ENCODE data around the gene KCNMB4.
"Not testable (repeated sequence)": the region's sequence is repeated elsewhere in the genome, so short reads cannot be mapped to it uniquely, and the experiment has no call there.

Gene KCNMB4

GRCh38 chr12:70379846-70380245 lies 13.8 kb downstream of the KCNMB4 start:
- no peak for DNase-seq

- no peak for DNase-seq
These were observed 17.4 kb downstream of the KCNMB4 start for GRCh38 chr12:70383484-70383883.

- no peak for DNase-seq
These were observed 17.8 kb downstream of the KCNMB4 start for GRCh38 chr12:70383886-70384285.

DNA sequence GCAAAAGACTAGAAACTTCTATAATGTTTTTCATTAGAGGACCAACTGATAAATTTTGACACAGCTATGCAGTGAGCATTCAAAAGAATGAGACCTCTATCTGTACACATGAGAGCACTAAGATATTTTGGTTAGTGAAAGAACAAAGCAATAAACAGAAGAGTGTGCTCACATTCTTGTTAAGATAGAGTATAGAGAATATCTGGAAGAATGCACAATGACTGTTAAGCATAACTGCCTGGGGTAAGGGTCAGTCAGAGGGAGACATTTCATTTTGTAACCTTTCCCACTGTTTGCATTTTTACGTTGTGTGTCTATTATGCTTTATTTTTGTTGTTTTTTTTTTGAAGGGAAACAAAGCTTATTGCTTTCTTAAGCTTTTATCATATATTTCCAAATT lies 20.7 kb downstream of the KCNMB4 start:
- DNase-seq: no peak

- no peak for DNase-seq
These were observed 23.6 kb downstream of the KCNMB4 start for GRCh38 chr12:70389678-70390077.

- not testable (repeated sequence) for DNase-seq
These were observed 26.5 kb downstream of the KCNMB4 start for GRCh38 chr12:70392631-70393030.

DNA sequence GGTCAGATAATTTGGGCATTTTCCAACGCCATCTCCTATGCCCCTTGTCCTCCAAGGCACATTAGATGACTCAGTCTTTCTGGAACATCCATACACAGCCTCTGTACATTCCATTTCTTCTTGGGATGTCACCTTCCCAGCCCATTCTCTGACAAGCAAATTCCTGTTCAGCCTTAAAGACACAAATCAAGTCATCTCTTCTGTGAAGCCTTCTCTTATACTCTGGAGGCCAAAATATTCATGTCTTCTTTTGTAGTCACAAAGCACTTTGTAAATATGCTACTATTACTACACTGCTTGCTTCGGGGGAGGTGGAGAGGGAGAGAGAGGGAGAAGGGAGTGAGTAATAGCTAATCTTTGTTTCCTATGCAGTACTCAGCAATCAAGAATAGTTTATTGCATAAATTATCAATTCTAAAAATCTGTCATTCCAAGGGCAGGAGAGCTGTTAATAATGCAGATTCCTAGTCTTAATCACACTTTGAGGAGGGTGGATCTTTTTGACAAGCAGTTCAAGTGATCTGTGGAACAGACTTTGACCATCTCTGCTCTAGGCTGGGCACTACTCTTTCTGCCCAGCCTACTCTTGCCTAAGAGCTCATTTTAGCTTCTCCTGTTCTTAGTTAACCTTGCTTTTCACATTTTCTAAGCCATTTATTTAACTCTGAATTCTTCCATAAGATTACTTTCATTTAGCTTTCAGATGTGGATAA lies 27.9 kb downstream of the KCNMB4 start:
- DNase-seq: no peak

- no peak for DNase-seq
These were observed 31.9 kb downstream of the KCNMB4 start for GRCh38 chr12:70398002-70398401.

DNA sequence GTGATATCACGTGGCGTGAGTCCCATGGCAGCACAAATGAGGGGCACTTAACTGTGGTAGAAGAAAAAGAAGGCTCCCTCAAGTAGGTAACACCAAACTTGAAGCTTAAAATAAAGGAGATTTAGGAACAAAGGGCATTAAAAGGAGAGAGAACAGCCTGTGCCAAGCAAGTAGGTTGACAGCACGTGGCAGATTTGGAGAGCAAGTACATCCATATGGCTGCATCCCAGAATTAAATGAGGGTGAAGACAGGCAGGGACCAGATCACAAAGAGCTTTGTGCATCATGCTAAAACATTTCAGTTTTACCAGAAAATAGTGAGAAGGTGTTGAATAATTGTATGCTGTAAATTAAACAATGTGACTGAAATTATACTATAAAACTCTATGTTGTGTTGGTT lies 32.8 kb downstream of the KCNMB4 start:
- DNase-seq: no peak

DNA sequence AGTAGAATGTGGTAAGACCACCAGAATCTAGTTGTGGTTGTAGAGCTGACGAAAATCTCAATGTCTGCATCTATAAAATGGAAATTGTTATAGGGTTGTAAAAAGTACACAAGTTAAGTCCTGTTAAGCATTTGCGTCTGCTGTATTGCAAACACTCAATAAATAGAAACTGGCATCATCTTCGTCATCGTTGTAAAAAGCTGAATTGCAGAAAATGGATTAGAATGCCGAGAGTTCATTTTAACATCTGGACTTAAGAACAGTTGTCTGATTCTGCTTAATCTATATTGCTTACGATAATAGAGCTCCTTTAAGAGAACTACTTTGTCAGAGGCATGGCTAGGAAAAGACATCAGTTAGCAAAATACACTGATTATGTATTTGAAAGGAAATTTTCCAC lies 33.2 kb downstream of the KCNMB4 start:
- DNase-seq: no peak

DNA sequence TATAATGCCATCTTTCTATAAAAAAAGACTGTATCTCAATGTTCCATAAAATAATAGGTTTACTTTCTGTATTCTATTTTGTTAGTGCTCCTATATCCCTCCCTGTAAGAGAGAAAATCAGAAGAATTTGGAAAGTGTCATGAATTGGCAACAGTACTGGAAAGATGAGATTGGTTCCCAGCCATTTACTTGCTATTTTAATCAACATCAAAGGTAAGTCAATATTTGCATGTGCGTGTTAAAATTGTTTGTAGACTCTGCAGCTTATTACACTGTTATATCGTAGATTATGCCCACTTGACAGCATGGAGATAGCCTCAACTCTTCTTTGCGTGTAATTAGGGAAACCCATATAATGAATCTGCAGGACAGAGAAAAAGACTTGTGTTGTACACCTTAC lies 34.0 kb downstream of the KCNMB4 start:
- DNase-seq: no peak

DNA sequence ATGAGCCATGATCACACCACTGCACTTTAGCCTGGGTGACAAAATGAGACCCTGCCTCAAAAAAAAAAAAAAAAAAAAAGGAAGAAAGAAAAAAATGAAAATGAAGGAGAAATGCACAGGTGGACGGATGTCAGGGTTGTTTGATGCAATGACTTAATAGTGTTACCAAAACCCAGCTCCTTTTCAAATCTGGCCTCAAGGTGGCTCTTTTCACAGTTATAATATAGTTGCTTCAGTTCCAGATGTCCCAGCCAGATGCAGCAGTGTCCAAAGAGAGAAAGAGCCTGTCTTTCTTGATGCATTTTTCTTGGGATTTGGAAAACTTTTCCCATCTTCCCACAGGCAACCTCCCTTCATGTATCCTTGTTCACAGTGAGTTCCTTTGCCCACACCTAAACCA lies 36.5 kb downstream of the KCNMB4 start:
- DNase-seq: no peak

DNA sequence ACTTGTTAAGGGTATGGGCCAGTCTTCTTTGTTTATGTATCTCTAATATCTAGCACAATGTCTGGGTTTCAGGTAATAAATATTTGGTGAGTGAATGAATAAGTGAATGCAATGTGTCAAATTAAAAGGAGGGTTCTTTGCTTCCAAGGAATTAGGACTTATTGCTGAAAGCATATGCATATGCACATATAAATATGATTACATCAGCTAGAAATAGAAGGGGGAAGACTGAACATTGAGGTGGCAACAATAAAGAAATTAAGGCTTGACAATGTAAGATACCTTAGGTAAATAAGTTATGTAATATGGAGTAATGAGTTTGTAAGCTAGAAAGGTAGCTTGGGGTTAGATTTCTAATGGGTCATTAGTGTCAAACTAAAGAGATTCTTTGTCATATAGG lies 37.7 kb downstream of the KCNMB4 start:
- no peak for DNase-seq

GRCh38 chr12:70408004-70408790 lies 42.1 kb downstream of the KCNMB4 start:
- DNase-seq: no peak

DNA sequence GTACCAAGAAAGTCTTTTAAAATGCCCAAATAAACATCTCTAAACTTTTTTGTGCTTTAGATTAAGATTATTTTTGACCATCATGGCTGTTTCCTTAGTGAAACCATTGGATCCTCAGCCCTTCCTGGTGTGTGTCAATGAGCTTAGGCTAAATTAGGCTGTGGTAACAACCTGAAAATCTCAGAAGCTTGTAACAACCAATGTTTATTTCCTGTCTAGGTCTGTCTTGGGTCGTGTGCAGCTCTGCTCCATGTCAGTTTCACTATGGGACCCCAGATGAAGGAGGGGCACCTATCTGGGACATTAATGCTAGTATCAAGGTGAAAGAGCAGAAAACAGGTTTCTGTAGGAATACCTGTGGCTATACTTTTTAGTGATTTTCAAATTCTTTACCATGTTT lies 49.9 kb downstream of the KCNMB4 start:
- DNase-seq: no peak

DNA sequence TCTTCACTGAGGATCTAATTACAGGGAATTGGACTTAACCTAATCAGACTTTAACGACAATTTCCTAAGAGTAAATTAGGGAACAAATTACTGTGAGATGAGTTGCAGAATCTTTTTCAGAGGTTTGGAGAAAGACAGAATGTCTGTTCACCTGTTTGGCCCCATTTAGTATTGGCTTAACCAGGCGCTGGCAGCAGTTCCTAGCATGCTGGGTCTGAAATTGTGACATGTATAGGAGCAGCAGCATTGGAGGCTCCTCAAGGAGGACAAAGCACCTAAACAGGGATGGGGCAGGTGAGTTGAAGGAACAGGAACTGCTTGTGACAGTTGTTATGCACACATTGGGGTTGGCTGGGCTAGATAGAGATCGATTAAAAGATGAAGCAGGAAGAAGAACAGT lies 51.0 kb downstream of the KCNMB4 start:
- no peak for DNase-seq

GRCh38 chr12:70418101-70418500 lies 52.0 kb downstream of the KCNMB4 start:
- no peak for DNase-seq

- DNase-seq: no peak
These were observed 56.5 kb downstream of the KCNMB4 start for GRCh38 chr12:70422631-70423030.

DNA sequence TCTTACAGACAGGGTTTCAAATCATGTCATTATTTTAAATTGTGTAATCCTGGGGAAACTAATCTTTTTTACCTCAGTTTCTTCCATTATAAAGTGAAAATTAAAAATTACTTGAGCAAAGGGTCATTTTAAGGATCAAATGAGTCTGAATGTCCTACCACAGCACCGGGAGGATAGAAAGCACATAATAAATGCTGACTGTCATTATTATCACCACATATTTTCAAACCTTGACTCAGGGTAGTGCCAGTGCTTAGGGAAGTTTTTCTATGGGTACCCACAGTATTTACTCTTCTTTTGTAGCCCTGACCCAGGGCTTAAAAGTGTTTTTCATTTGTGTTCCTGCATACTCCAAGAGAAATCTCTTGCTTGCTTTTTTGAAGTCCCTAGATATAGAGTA lies 60.5 kb downstream of the KCNMB4 start:
- no peak for DNase-seq

DNA sequence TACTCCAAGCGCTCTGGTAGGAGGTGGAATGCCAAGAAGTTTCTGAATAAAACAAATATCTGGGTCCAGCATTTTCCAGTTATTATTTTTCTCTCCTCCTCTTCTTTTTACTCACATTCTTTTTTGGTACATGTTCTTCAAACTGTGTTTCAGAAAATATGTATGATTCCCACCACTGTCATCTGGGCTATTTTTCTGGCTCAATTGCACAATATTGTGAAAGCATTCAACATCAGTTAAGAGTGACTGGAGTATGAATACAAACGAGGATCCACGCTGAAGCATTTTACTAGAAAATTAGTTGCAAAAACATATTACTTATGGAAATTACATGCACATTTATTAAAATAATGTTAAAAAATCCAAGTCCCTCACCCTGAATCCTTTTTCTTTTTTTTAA lies 61.5 kb downstream of the KCNMB4 start:
- no peak for DNase-seq

GRCh38 chr12:70430400-70430799 lies 64.3 kb downstream of the KCNMB4 start:
- DNase-seq: no peak

- no peak for DNase-seq
These were observed 70.7 kb downstream of the KCNMB4 start for GRCh38 chr12:70436836-70437235.

GRCh38 chr12:70443062-70443673 lies 77.1 kb downstream of the KCNMB4 start:
- no peak for DNase-seq

GRCh38 chr12:70444903-70445302 lies 78.8 kb downstream of the KCNMB4 start:
- DNase-seq: no peak
